Measurements from ENCODE around the gene PLXDC2.

DNA sequence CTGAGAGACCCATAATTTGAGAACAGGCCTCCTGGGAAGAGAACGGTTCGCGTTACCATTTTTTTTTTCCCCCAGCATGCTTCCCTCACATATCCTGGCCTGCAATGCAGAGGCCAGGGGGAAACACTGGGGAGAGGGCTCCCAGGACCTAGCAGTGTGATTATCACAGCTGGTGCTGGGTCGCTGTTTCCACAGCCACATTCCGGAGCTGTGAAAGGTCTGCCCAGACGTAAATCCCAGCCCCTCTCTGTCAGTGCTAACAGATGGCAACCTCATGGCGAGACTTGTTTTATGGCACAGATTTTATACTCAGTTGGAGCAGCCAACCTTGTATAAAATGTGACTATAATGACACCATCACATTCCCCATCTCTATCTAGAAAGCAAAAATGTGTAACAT lies 150.5 kb downstream of the PLXDC2 start:
- TF ChIP-seq, protein P1, sequence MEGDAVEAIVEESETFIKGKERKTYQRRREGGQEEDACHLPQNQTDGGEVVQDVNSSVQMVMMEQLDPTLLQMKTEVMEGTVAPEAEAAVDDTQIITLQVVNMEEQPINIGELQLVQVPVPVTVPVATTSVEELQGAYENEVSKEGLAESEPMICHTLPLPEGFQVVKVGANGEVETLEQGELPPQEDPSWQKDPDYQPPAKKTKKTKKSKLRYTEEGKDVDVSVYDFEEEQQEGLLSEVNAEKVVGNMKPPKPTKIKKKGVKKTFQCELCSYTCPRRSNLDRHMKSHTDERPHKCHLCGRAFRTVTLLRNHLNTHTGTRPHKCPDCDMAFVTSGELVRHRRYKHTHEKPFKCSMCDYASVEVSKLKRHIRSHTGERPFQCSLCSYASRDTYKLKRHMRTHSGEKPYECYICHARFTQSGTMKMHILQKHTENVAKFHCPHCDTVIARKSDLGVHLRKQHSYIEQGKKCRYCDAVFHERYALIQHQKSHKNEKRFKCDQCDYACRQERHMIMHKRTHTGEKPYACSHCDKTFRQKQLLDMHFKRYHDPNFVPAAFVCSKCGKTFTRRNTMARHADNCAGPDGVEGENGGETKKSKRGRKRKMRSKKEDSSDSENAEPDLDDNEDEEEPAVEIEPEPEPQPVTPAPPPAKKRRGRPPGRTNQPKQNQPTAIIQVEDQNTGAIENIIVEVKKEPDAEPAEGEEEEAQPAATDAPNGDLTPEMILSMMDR (IDR thresholded peaks at IDR 0.05; ENCODE audit: low read length) = no peak
- no peak for TF ChIP-seq EZH2 (IDR thresholded peaks at IDR 0.05; ENCODE audit: borderline replicate concordance, low read length)
